BE2C (cell line): ENCODE results near the gene TBC1D9.

Experiments used
- DNase-seq: peaks from one replicate; pipeline ENCODE4 v3.0.0-alpha.2; 2020
- H3K27me3 ChIP-seq: fragments of 250-450 bp; sonication (Bioruptor Pico); 2 replicates; pipeline ENCODE4 v1.5.1; 2020; ENCODE audit warnings: mild to moderate bottlenecking
- H3K36me3 ChIP-seq: fragments of 250-450 bp; sonication (Bioruptor Pico); 2 replicates; pipeline ENCODE4 v1.5.1; 2020; ENCODE audit warnings: mild to moderate bottlenecking
- H3K4me1 ChIP-seq: fragments of 250-450 bp; sonication (Bioruptor Pico); 2 replicates; pipeline ENCODE4 v1.5.1; 2020
- H3K4me3 ChIP-seq: 2 replicates; pipeline ENCODE4 v1.5.1; 2011; ENCODE audit warnings: low read depth, low read length
- H3K9me3 ChIP-seq: fragments of 250-450 bp; sonication (Bioruptor Pico); 2 replicates; pipeline ENCODE4 v1.5.1; 2020
- CTCF ChIP-seq: IDR thresholded peaks from 2 replicates; pipeline ENCODE4 v1.5.1; 2012; ENCODE audit warnings: mild to moderate bottlenecking, low read depth, low read length

TBC1D9 gene

GRCh38 chr4:140635606-140636005 lies 120.6 kb downstream of the TBC1D9 start:
- TF ChIP-seq CTCF, result no peak

GRCh38 chr4:140633951-140634350 lies 122.2 kb downstream of the TBC1D9 start:
- TF ChIP-seq CTCF, result no peak
- Histone ChIP-seq H3K4me3 (no peak overlapping the region), H3K9me3 (no peaks in the 10 kb centered on the region), H3K27me3 (no peaks in the 10 kb centered on the region), H3K36me3 (peaks cover 4% of the 10 kb centered on the region), H3K4me1 (no peaks in the 10 kb centered on the region)
- no peak for DNase-seq

More at GRCh38 chr4:140635606-140636005, 120.6 kb downstream of the TBC1D9 start:
- no peaks in the 10 kb centered on the region for H3K9me3 ChIP-seq
- no peaks in the 10 kb centered on the region for H3K4me1 ChIP-seq
- H3K27me3 ChIP-seq, result no peaks in the 10 kb centered on the region
- no peak for DNase-seq
- peaks cover 4% of the 10 kb centered on the region for H3K36me3 ChIP-seq
- no peak overlapping the region for H3K4me3 ChIP-seq

- TF ChIP-seq CTCF, result no peak
- DNase-seq, result no peak
- H3K36me3 ChIP-seq, result peaks cover 4% of the 10 kb centered on the region
- no peaks in the 10 kb centered on the region for H3K27me3 ChIP-seq
- no peak overlapping the region for H3K4me3 ChIP-seq
- H3K4me1 ChIP-seq, result no peaks in the 10 kb centered on the region
- no peaks in the 10 kb centered on the region for H3K9me3 ChIP-seq
Observed at GRCh38 chr4:140633124-140633523, 123.1 kb downstream of the TBC1D9 start.

- Histone ChIP-seq H3K4me1 (no peaks in the 10 kb centered on the region), H3K27me3 (no peaks in the 10 kb centered on the region)
- no peak for TF ChIP-seq CTCF
Observed at GRCh38 chr4:140630246-140630645, 125.9 kb downstream of the TBC1D9 start.

GRCh38 chr4:140628016-140628415 lies 128.2 kb downstream of the TBC1D9 start:
- Histone ChIP-seq H3K9me3 (no peaks in the 10 kb centered on the region), H3K4me1 (no peaks in the 10 kb centered on the region), H3K36me3 (peaks cover 23% of the 10 kb centered on the region), H3K4me3 (no peak overlapping the region), H3K27me3 (no peaks in the 10 kb centered on the region)
- DNase-seq, result no peak
- no peak for TF ChIP-seq CTCF

More at GRCh38 chr4:140630246-140630645, 125.9 kb downstream of the TBC1D9 start:
- H3K4me3 ChIP-seq, result no peak overlapping the region
- no peak for DNase-seq
- peaks cover 11% of the 10 kb centered on the region for H3K36me3 ChIP-seq
- H3K9me3 ChIP-seq, result no peaks in the 10 kb centered on the region

DNA sequence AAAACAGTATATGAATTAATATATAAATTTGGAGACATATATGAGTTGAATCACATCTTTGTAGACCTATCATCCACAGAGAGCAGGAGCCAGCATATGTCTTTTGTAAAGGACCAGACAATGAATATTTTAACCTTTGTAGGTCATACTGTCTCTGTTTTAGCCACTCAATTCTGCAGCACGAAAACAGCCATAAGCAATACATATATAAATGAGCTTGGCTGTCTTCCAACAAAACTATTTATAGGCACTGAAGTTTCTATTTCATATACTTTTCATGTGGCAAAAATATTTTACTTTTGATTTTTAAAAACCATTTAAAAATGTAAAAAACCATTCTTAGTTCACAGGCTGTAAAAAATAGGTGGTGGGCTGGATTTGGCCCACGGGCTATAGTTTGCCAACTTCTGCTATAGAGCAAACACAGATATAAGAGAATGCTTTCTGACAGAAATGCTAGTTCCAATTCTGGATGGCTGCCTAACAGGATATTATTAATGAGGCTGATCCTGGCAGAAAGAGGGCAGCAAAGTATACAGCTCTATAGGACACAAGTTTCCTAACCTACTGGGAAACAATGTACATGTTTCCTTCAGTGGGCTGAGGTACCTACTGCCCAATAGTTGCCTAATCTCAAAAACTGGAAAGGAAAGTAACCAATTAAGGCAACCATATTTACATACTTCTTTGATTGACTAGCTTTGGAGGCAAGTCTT lies 129.4 kb downstream of the TBC1D9 start:
- TF ChIP-seq CTCF, result peak; percentile 47
- Histone ChIP-seq H3K27me3 (no peaks in the 10 kb centered on the region), H3K4me3 (no peak overlapping the region), H3K4me1 (no peaks in the 10 kb centered on the region), H3K9me3 (no peaks in the 10 kb centered on the region), H3K36me3 (peaks cover 30% of the 10 kb centered on the region)
- no peak for DNase-seq
